Tibial nerve (tissue), 4 donors: Measurements from ENCODE around the gene TAS2R1.

Experiments
- EP300 ChIP-seq, 2 donors: sonication (generic); formaldehyde crosslinking; IDR thresholded peaks; one replicate each; pipeline ENCODE4 v1.6.1; 2017; ENCODE audit warnings: antibody characterized with exemption in 2 of 2, mild to moderate bottlenecking in 1 of 2
- POLR2A ChIP-seq, 2 donors: fragments of 450-650 bp; IDR thresholded peaks; one replicate each; pipeline ENCODE4 v1.6.1; 2017; ENCODE audit warnings: antibody characterized with exemption in 2 of 2, mild to moderate bottlenecking in 2 of 2, moderate library complexity in 2 of 2
- TF ChIP-seq, protein P1 (sequence below), 5 experiments: fragments of 200-600 bp in 3 of 5; fragments of 450-650 bp in 2 of 5; sonication (generic) in 3 of 5; IDR thresholded peaks; one replicate each; pipeline ENCODE4 v1.5.1; 2016 to 2019; ENCODE audit warnings: antibody characterized with exemption in 5 of 5, mild to moderate bottlenecking in 3 of 5, moderate library complexity in 2 of 5

DNA sequence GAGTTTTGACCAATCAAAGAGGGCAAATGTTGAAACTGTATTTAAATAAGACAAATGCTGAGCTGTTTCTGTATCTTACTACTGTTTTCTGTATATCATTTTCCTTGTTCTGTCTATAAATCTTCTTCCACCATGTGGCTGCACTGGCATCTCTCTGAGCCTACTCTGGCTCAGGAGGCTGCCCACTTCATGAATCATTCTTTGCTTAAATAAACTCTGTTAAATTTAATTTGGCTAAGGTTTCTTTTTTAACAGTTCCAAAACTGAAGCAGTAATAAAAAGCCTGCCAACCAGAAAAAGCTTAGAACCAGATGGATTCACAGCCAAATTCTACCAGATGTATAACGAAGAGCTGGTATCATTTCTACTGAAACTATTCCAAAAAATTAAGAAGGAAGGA is 40.2 kb upstream of the TAS2R1 start:
- TF ChIP-seq EP300 (IDR thresholded peaks at IDR 0.05) (no peak), POLR2A (IDR thresholded peaks at IDR 0.05) (no peak)
- TF ChIP-seq, protein P1, sequence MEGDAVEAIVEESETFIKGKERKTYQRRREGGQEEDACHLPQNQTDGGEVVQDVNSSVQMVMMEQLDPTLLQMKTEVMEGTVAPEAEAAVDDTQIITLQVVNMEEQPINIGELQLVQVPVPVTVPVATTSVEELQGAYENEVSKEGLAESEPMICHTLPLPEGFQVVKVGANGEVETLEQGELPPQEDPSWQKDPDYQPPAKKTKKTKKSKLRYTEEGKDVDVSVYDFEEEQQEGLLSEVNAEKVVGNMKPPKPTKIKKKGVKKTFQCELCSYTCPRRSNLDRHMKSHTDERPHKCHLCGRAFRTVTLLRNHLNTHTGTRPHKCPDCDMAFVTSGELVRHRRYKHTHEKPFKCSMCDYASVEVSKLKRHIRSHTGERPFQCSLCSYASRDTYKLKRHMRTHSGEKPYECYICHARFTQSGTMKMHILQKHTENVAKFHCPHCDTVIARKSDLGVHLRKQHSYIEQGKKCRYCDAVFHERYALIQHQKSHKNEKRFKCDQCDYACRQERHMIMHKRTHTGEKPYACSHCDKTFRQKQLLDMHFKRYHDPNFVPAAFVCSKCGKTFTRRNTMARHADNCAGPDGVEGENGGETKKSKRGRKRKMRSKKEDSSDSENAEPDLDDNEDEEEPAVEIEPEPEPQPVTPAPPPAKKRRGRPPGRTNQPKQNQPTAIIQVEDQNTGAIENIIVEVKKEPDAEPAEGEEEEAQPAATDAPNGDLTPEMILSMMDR (IDR thresholded peaks at IDR 0.05), result no peak
